ENCODE data around the gene CAMKK2.

GRCh38 chr12:121188227-121188626, 108.3 kb downstream of the CAMKK2 start:
- TF ChIP-seq ZNF398 (tag by site-specific recombination; IDR thresholded peaks at IDR 0.05) (no peak), ZNF621 (tag by site-specific recombination; IDR thresholded peaks at IDR 0.05) (no peak), CTCF (tag by site-specific recombination; IDR thresholded peaks at IDR 0.05) (no peak), TRIM28 (IDR thresholded peaks at IDR 0.05; ENCODE audit: borderline replicate concordance, low read length) (no peak), YY1 (tag by site-specific recombination; IDR thresholded peaks at IDR 0.05) (no peak), HOXA7 (CRISPR knock-in tag; IDR thresholded peaks at IDR 0.05; ENCODE audit: borderline replicate concordance) (no peak), ZBTB21 (tag by site-specific recombination; IDR thresholded peaks at IDR 0.05) (no peak), ZNF707 (tag by site-specific recombination; IDR thresholded peaks at IDR 0.05) (no peak), ATF2 (tag by site-specific recombination; IDR thresholded peaks at IDR 0.05; ENCODE audit: low read depth) (no peak), AEBP2 (tag by site-specific recombination; IDR thresholded peaks at IDR 0.05; ENCODE audit: borderline replicate concordance) (no peak), ZNF239 (tag by site-specific recombination; IDR thresholded peaks at IDR 0.05) (no peak), ZNF24 (tag by site-specific recombination; IDR thresholded peaks at IDR 0.05) (no peak)
